Retina (tissue), 1 donor: ENCODE measurements around the gene YIF1A.
"Not testable (repeated sequence)": the region's sequence is repeated elsewhere in the genome, so short reads cannot be mapped to it uniquely, and the experiment has no call there.

Experiments used
- DNase-seq: peaks from one replicate; pipeline ENCODE4 v3.0.0-alpha.2; 2016

YIF1A gene

GRCh38 chr11:66267379-66268243 lies 21.3 kb downstream of the YIF1A start:
- peak; percentile 93 for DNase-seq

GRCh38 chr11:66267039-66267378 lies 21.9 kb downstream of the YIF1A start:
- DNase-seq = no peak

GRCh38 chr11:66266378-66267038 lies 22.4 kb downstream of the YIF1A start:
- no peak for DNase-seq

GRCh38 chr11:66265531-66266377 lies 23.2 kb downstream of the YIF1A start:
- no peak for DNase-seq

- DNase-seq = no peak
These were observed 24.0 kb downstream of the YIF1A start for GRCh38 chr11:66264914-66265313.

GRCh38 chr11:66264383-66264782 lies 24.6 kb downstream of the YIF1A start:
- no peak for DNase-seq

GRCh38 chr11:66263785-66264184 lies 25.2 kb downstream of the YIF1A start:
- no peak for DNase-seq

GRCh38 chr11:66263231-66263630 lies 25.7 kb downstream of the YIF1A start:
- no peak for DNase-seq

GRCh38 chr11:66262696-66263095 lies 26.2 kb downstream of the YIF1A start:
- no peak for DNase-seq

GRCh38 chr11:66262191-66262590 lies 26.8 kb downstream of the YIF1A start:
- no peak for DNase-seq

GRCh38 chr11:66261578-66261977 lies 27.4 kb downstream of the YIF1A start:
- DNase-seq = no peak

- no peak for DNase-seq
These were observed 29.0 kb downstream of the YIF1A start for GRCh38 chr11:66259956-66260355.

GRCh38 chr11:66259225-66259624 lies 29.7 kb downstream of the YIF1A start:
- no peak for DNase-seq

- DNase-seq = no peak
These were observed 30.5 kb downstream of the YIF1A start for GRCh38 chr11:66258473-66258893.

GRCh38 chr11:66253081-66253480 lies 35.9 kb downstream of the YIF1A start:
- not testable (repeated sequence) for DNase-seq

GRCh38 chr11:66251809-66252208 lies 37.1 kb downstream of the YIF1A start:
- DNase-seq = no peak

- DNase-seq = no peak
These were observed 40.0 kb downstream of the YIF1A start for GRCh38 chr11:66248903-66249302.

- DNase-seq = no peak
These were observed 41.1 kb downstream of the YIF1A start for GRCh38 chr11:66247801-66248200.

GRCh38 chr11:66247295-66247694 lies 41.6 kb downstream of the YIF1A start:
- no peak for DNase-seq

GRCh38 chr11:66243782-66244535 lies 45.0 kb downstream of the YIF1A start:
- peak; percentile 21 for DNase-seq

- DNase-seq = no peak
These were observed 46.7 kb downstream of the YIF1A start for GRCh38 chr11:66242095-66242765.

- DNase-seq = no peak
These were observed 48.2 kb downstream of the YIF1A start for GRCh38 chr11:66240781-66241136.
